Smooth muscle cell of trachea (primary cell): Measurements from ENCODE around the gene MYOZ1. TPM values are rescaled to one million over a fixed set of nuclear protein-coding genes. Genes with fewer than 3 reads are reported as not detected.

Source experiments
- total RNA-seq: library from RNA; depleted of rRNA; stranded (reverse); fragments of >200 nt; gene quantifications from 2 replicates; pipeline ENCODE4 v1.2.1, GENCODE V29; 2014

MYOZ1 gene, protein sequence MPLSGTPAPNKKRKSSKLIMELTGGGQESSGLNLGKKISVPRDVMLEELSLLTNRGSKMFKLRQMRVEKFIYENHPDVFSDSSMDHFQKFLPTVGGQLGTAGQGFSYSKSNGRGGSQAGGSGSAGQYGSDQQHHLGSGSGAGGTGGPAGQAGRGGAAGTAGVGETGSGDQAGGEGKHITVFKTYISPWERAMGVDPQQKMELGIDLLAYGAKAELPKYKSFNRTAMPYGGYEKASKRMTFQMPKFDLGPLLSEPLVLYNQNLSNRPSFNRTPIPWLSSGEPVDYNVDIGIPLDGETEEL
- 0.33 TPM in 1 of 2 replicates, not detected in the other for total RNA-seq

GRCh38 chr10:73641328-73642060 lies at the start of gene MYOZ1:
MYOZ1 (minus strand) TSS chr10:73641474; CDS start chr10:73640017, 1,457 bp downstream.

GRCh38 chr10:73655990-73656298 lies 14.7 kb upstream of the MYOZ1 start, which contains the start of gene SYNPO2L:
SYNPO2L (minus strand) TSS chr10:73656029; CDS start chr10:73655922, 107 bp downstream.

GRCh38 chr10:73590881-73591799 lies 50.1 kb downstream of the MYOZ1 start, which contains the start of gene USP54:
USP54 (minus strand) TSS chr10:73591342; CDS start chr10:73575658, 15,684 bp downstream.

Other genes with a start within 250 kb of the MYOZ1 start
- 170 and 191 TPM in 2 replicates for gene ANXA7, start 227.4 kb downstream of the MYOZ1 start, total RNA-seq
- 1.8 and 2.5 TPM in 2 replicates for gene MSS51, start 207.9 kb downstream of the MYOZ1 start, total RNA-seq
- 32.4 and 52.2 TPM in 2 replicates for gene PPP3CB, start 145.4 kb downstream of the MYOZ1 start, total RNA-seq
- gene USP54, start 50.1 kb downstream of the MYOZ1 start, total RNA-seq: 6.8 and 9.2 TPM in 2 replicates
- not detected in 2 replicates for gene SYNPO2L, start 14.6 kb upstream of the MYOZ1 start, total RNA-seq
- 3.6 and 4.1 TPM in 2 replicates for gene AGAP5, start 56.6 kb upstream of the MYOZ1 start, total RNA-seq
- gene SEC24C, start 102.9 kb upstream of the MYOZ1 start, total RNA-seq: 58.3 and 79.6 TPM in 2 replicates
- gene CHCHD1, start 140.6 kb upstream of the MYOZ1 start, total RNA-seq: 15.2 and 23.6 TPM in 2 replicates
- 57.2 and 80.4 TPM in 2 replicates for gene ZSWIM8, start 144.1 kb upstream of the MYOZ1 start, total RNA-seq
- 9.0 and 16.4 TPM in 2 replicates for gene NDST2, start 170.1 kb upstream of the MYOZ1 start, total RNA-seq
- 28.2 and 32.3 TPM in 2 replicates for gene CAMK2G, start 233.1 kb upstream of the MYOZ1 start, total RNA-seq